Upper lobe of right lung (tissue), 1 donor: ENCODE data around the gene GCNA. TPM values are rescaled to one million over a fixed set of nuclear protein-coding genes. Genes with fewer than 3 reads are reported as not detected.
"Not testable (repeated sequence)": the region's sequence is repeated elsewhere in the genome, so short reads cannot be mapped to it uniquely, and the experiment has no call there.

Source experiments
- ATAC-seq: fragments of 200-7000 bp; cut with Tn5 transposase; one replicate; pipeline ENCODE4 v1.9.1; 2020; ENCODE audit warnings: mild to moderate bottlenecking, moderate library complexity
- DNase-seq: peaks from one replicate; pipeline ENCODE4 v3.0.0-alpha.2; 2020
- H3K27ac ChIP-seq: fragments of 200-600 bp; one replicate; pipeline ENCODE4 v1.8.0; 2022
- H3K27me3 ChIP-seq: fragments of 200-600 bp; one replicate; pipeline ENCODE4 v1.8.0; 2022; ENCODE audit warnings: mild to moderate bottlenecking
- H3K36me3 ChIP-seq: fragments of 200-600 bp; one replicate; pipeline ENCODE4 v1.8.0; 2022
- H3K4me1 ChIP-seq: fragments of 200-600 bp; one replicate; pipeline ENCODE4 v1.8.0; 2022
- H3K4me3 ChIP-seq: fragments of 200-600 bp; one replicate; pipeline ENCODE4 v1.8.0; 2022; ENCODE audit warnings: mild to moderate bottlenecking
- H3K9me3 ChIP-seq: fragments of 200-600 bp; one replicate; pipeline ENCODE4 v1.8.0; 2022
- CTCF ChIP-seq: fragments of 200-600 bp; IDR thresholded peaks from one replicate; pipeline ENCODE4 v1.8.0; 2022; ENCODE audit warnings: antibody characterized with exemption
- intact Hi-C: fragments of 100-400 bp; cut with DNase I; formaldehyde crosslinking; loops from one replicate; pipeline ENCODE4 v1.11.0; 2022
- total RNA-seq: library from RNA; stranded (reverse); fragmentation: NEBNext Ultra II Directional; extraction: Animal tissue kit (Norgen Biotek cat#: 25700); gene quantifications from one replicate; pipeline ENCODE4 v1.2.1, GENCODE V29; 2021
- donor health status: DM: no; HTN: yes; CAD: no; lungs with severe emphysema.

The GCNA gene
- total RNA-seq, 1 donor from 2014 or later = 3.4 TPM

DNA sequence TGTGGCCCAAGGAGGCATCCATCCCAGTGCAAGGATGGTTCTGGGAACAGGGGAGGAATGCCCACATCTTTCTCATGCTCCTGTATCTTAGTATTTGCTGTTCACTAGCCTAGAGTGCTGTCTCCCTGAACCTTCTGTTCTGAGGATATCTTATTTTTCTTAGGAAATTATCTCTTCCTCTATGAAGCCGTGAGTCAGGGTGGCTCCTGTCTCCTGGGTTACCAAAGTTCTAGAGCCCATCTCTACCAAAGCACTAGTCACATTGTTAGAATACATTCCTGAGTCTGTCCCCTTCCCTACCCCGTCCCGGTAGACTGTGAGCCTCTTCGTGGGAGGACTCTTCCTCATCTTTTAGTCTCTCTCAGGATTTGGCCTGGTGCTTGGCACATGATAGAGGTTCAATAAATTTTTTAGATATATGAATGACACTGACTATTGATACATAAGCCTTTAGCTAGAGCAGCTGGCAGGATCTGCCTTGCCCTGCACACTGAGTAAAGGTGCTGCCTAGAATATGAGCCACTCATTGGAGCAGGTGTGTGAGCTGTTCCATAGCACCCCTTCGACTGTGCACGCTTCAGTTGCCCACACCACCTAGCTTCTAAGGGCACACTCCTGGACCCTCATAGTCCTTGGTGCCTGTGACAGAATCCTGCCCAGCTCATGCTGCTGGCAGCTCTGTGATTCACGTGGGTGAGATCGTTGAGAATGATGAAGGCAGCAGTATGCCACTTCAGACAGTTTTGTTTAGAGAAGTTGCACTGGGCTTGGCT, 26.7 kb downstream of the GCNA start:
- TF ChIP-seq CTCF = no peak
- H3K4me1 ChIP-seq = no peaks in the 10 kb centered on the region
- no peak for ATAC-seq
- intact Hi-C loops = no loop called here
- H3K27me3 ChIP-seq = no peaks in the 10 kb centered on the region
- DNase-seq = no peak
- no peak overlapping the region for H3K4me3 ChIP-seq
- H3K36me3 ChIP-seq = peaks cover 32% of the 10 kb centered on the region
- H3K9me3 ChIP-seq = no peaks in the 10 kb centered on the region
- no peak overlapping the region for H3K27ac ChIP-seq

DNA sequence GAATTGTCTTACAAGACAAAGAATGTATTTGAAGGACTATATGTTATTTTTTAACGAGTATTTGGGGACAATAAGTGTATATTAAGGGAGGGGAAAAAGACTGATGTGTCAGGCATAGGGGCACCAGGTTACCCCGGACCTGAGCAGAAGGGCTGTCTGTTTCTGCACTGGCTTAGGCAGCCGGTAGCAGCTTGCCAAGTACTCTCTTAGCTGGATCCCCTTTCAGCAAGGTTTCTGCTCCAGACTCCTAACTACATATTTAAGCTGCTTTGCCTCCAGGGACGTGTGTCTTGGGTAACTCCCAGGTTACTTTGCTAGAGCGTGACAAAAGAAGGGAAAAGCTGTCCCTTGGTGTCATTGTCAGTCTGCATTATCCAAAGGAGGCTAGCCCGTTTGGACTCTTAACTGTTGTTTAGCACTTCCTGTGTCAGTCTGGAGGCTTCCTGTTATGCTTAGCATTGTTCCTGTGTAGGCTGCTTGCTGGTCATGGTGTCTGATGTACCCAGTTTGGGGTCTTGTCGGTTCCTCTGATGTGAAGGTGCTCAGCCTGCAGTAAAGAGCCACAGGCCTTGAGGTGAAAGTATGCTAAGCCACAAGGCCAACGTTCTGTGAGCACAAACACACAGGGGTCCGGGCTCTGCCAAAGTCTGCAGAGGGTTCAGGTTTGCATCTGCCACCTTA, 28.4 kb downstream of the GCNA start:
- no peak for DNase-seq
- no peak for TF ChIP-seq CTCF

GRCh38 chrX:71607488-71607887, 29.3 kb downstream of the GCNA start:
- no peak overlapping the region for H3K27ac ChIP-seq
- no peak for TF ChIP-seq CTCF
- peaks cover 46% of the 10 kb centered on the region for H3K36me3 ChIP-seq
- H3K27me3 ChIP-seq = no peaks in the 10 kb centered on the region
- no peaks in the 10 kb centered on the region for H3K4me1 ChIP-seq
- DNase-seq (no peak), ATAC-seq (no peak)
- no peak overlapping the region for H3K4me3 ChIP-seq
- intact Hi-C loops = no loop called here
- no peaks in the 10 kb centered on the region for H3K9me3 ChIP-seq

More for the DNA sequence above, 28.4 kb downstream of the GCNA start:
- H3K27ac ChIP-seq = no peak overlapping the region
- H3K9me3 ChIP-seq = no peaks in the 10 kb centered on the region
- intact Hi-C loops = no loop called here
- H3K4me1 ChIP-seq = no peaks in the 10 kb centered on the region
- ATAC-seq = no peak
- H3K4me3 ChIP-seq = no peak overlapping the region
- no peaks in the 10 kb centered on the region for H3K27me3 ChIP-seq
- peaks cover 46% of the 10 kb centered on the region for H3K36me3 ChIP-seq

- no peaks in the 10 kb centered on the region for H3K4me1 ChIP-seq
- DNase-seq = no peak
- H3K4me3 ChIP-seq = no peak overlapping the region
- H3K9me3 ChIP-seq = no peaks in the 10 kb centered on the region
- TF ChIP-seq CTCF = no peak
- no peak overlapping the region for H3K27ac ChIP-seq
- no peak for ATAC-seq
- H3K36me3 ChIP-seq = peaks cover 44% of the 10 kb centered on the region
- H3K27me3 ChIP-seq = no peaks in the 10 kb centered on the region
- intact Hi-C loops = no loop called here
Measured at GRCh38 chrX:71609095-71609750, 31.0 kb downstream of the GCNA start.

- H3K27me3 ChIP-seq, H3K4me3 ChIP-seq, H3K4me1 ChIP-seq, intact Hi-C loops, DNase-seq, ATAC-seq, H3K9me3 ChIP-seq, H3K27ac ChIP-seq: not testable (repeated sequence)
- peaks cover 28% of the 10 kb centered on the region for H3K36me3 ChIP-seq
Measured at GRCh38 chrX:71611736-71612135, 33.5 kb downstream of the GCNA start.

GRCh38 chrX:71612256-71612655, 34.0 kb downstream of the GCNA start:
- intact Hi-C loops = no loop called here
- ATAC-seq (no peak), DNase-seq (no peak)
- H3K36me3 ChIP-seq = peaks cover 28% of the 10 kb centered on the region
- H3K4me1 ChIP-seq = no peaks in the 10 kb centered on the region
- no peaks in the 10 kb centered on the region for H3K27me3 ChIP-seq
- no peak overlapping the region for H3K27ac ChIP-seq
- no peaks in the 10 kb centered on the region for H3K9me3 ChIP-seq
- TF ChIP-seq CTCF = no peak
- no peak overlapping the region for H3K4me3 ChIP-seq
